DND-41 (cell line): ENCODE data around the gene DYSF.

Experiments used
- ATAC-seq: fragments of 200-7000 bp; cut with Tn5 transposase; 3 replicates; pipeline ENCODE4 v1.9.1; 2021; ENCODE audit warnings: low read depth; ENCODE audit not compliant: insufficient read depth
- DNase-seq: peaks from one replicate; pipeline ENCODE4 v3.0.0-alpha.2; 2020
- H2AFZ ChIP-seq: 2 replicates; pipeline ENCODE4 v1.6.0; 2012; ENCODE audit warnings: low read depth, low read length
- H3K27ac ChIP-seq: 2 replicates; pipeline ENCODE4 v1.5.1; 2012; ENCODE audit warnings: low read length, inconsistent platforms
- H3K27me3 ChIP-seq: fragments of 200-600 bp; sonication (generic); 2 replicates; pipeline ENCODE4 v1.6.0; 2012; ENCODE audit warnings: low read length, mild to moderate bottlenecking, inconsistent platforms; ENCODE audit not compliant: insufficient read depth, poor library complexity
- H3K36me3 ChIP-seq: 2 replicates; pipeline ENCODE4 v1.5.1; 2012; ENCODE audit warnings: low read length, inconsistent platforms; ENCODE audit not compliant: insufficient read depth
- H3K4me1 ChIP-seq: 2 replicates; pipeline ENCODE4 v1.5.1; 2012; ENCODE audit warnings: mild to moderate bottlenecking, low read length; ENCODE audit not compliant: insufficient read depth
- H3K4me2 ChIP-seq: 2 replicates; pipeline ENCODE4 v1.6.0; 2012; ENCODE audit warnings: mild to moderate bottlenecking, moderate library complexity, low read length, inconsistent platforms; ENCODE audit not compliant: insufficient read depth
- H3K4me3 ChIP-seq, 2 experiments: fragments of 200-600 bp in 1 of 2; shearing (Covaris generic) in 1 of 2; 2 replicates each; pipeline ENCODE4 v1.5.1; 2012 to 2016; ENCODE audit warnings: inconsistent platforms in 2 of 2, low read length in 2 of 2, mild to moderate bottlenecking in 2 of 2, low read depth in 1 of 2, moderate library complexity in 1 of 2
- H3K79me2 ChIP-seq: 2 replicates; pipeline ENCODE4 v1.6.0; 2012; ENCODE audit warnings: low read length, inconsistent platforms; ENCODE audit not compliant: insufficient read depth
- H3K9ac ChIP-seq: 2 replicates; pipeline ENCODE4 v1.6.0; 2012; ENCODE audit warnings: low read depth, mild to moderate bottlenecking, inconsistent platforms, low read length, moderate library complexity
- H3K9me3 ChIP-seq: 2 replicates; pipeline ENCODE4 v1.5.1; 2012; ENCODE audit warnings: low read length, moderate library complexity, mild to moderate bottlenecking, inconsistent platforms; ENCODE audit not compliant: insufficient read depth, severe bottlenecking
- H4K20me1 ChIP-seq: 2 replicates; pipeline ENCODE4 v1.6.0; 2012; ENCODE audit warnings: low read length; ENCODE audit not compliant: insufficient read depth
- EZH2 ChIP-seq: IDR thresholded peaks from 3 replicates; pipeline ENCODE4 v1.6.1; 2012; ENCODE audit warnings: borderline replicate concordance, low read depth, mild to moderate bottlenecking, moderate library complexity, low read length, inconsistent platforms; ENCODE audit not compliant: severe bottlenecking
- TF ChIP-seq, protein P1 (sequence below): IDR thresholded peaks from 2 replicates; pipeline ENCODE4 v1.5.1; 2012; ENCODE audit warnings: borderline replicate concordance, low read length, moderate library complexity, mild to moderate bottlenecking; ENCODE audit not compliant: poor library complexity, severe bottlenecking; ENCODE audit errors: extremely low read depth

Gene DYSF

GRCh38 chr2:71666094-71666474, 212.7 kb downstream of the DYSF start:
- Histone ChIP-seq H3K9ac (no peak overlapping the region), H3K4me3 (no peak overlapping the region), H3K9me3 (no peaks in the 10 kb centered on the region), H4K20me1 (no peaks in the 10 kb centered on the region), H3K27me3 (no peaks in the 10 kb centered on the region), H3K4me2 (no peak overlapping the region), H2AFZ (no peak overlapping the region), H3K36me3 (no peaks in the 10 kb centered on the region), H3K4me1 (no peaks in the 10 kb centered on the region), H3K27ac (no peak overlapping the region), H3K79me2 (no peaks in the 10 kb centered on the region)
- TF ChIP-seq, protein P1, sequence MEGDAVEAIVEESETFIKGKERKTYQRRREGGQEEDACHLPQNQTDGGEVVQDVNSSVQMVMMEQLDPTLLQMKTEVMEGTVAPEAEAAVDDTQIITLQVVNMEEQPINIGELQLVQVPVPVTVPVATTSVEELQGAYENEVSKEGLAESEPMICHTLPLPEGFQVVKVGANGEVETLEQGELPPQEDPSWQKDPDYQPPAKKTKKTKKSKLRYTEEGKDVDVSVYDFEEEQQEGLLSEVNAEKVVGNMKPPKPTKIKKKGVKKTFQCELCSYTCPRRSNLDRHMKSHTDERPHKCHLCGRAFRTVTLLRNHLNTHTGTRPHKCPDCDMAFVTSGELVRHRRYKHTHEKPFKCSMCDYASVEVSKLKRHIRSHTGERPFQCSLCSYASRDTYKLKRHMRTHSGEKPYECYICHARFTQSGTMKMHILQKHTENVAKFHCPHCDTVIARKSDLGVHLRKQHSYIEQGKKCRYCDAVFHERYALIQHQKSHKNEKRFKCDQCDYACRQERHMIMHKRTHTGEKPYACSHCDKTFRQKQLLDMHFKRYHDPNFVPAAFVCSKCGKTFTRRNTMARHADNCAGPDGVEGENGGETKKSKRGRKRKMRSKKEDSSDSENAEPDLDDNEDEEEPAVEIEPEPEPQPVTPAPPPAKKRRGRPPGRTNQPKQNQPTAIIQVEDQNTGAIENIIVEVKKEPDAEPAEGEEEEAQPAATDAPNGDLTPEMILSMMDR = no peak
- no peak for TF ChIP-seq EZH2
- DNase-seq (no peak), ATAC-seq (no peak)

DNA sequence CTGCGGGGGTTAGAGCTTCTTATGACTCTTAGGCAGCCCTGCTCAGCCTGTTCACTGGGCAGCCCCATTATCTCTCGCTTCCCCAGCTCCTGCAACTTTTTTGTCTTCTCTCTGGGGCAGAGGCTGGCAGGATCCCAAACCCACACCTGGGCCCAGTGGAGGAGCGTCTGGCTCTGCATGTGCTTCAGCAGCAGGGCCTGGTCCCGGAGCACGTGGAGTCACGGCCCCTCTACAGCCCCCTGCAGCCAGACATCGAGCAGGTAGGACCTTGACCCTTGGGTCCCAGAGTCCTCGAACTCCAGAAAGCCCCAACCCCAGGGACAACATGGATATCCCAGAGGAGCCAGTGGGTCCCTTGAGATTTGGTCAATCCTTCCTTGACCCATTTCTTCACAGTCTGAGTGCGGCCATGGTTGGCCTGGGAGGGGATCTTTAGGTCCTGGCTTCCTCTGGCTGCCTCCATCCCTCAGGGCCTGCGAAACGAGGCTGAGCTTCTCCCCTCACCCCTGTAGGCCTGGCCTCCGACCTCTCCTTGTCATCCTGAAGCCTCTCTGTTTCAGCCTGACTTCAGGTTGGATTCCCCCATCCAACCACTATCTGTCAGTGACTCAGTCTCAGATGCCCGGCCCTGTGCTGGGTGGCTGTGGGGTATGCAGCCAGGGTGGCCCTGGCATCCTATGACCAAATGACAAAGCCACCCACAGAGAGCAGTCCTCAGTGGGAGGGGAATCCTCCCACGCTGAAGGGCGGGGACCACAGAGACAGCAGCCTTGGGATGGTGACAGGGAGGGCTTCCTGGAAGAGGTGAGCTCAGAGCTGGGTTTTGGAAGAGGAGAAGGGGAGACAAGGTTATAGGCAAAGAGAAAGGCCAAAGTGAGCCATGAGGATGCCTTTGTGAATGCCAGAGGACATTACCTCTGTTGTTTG, 214.2 kb downstream of the DYSF start:
- Histone ChIP-seq H3K4me2 (no peak overlapping the region), H3K4me3 (no peak overlapping the region), H3K79me2 (no peaks in the 10 kb centered on the region), H4K20me1 (no peaks in the 10 kb centered on the region), H3K9me3 (no peaks in the 10 kb centered on the region), H3K27ac (no peak overlapping the region), H3K36me3 (no peaks in the 10 kb centered on the region), H3K9ac (no peak overlapping the region), H2AFZ (no peak overlapping the region), H3K4me1 (no peaks in the 10 kb centered on the region), H3K27me3 (no peaks in the 10 kb centered on the region)
- TF ChIP-seq, protein P1 = no peak
- no peak for TF ChIP-seq EZH2
- ATAC-seq = no peak
- DNase-seq = no peak

- H3K9ac ChIP-seq = no peak overlapping the region
- H3K36me3 ChIP-seq = no peaks in the 10 kb centered on the region
- no peak overlapping the region for H2AFZ ChIP-seq
- H3K4me3 ChIP-seq = no peak overlapping the region
- H3K4me2 ChIP-seq = no peak overlapping the region
- no peaks in the 10 kb centered on the region for H3K4me1 ChIP-seq
- DNase-seq = no peak
- no peaks in the 10 kb centered on the region for H3K79me2 ChIP-seq
- no peak overlapping the region for H3K27ac ChIP-seq
- H3K9me3 ChIP-seq = no peaks in the 10 kb centered on the region
- no peaks in the 10 kb centered on the region for H4K20me1 ChIP-seq
- no peak for ATAC-seq
- no peaks in the 10 kb centered on the region for H3K27me3 ChIP-seq
- TF ChIP-seq EZH2 = no peak
- TF ChIP-seq, protein P1 = no peak
Measured at GRCh38 chr2:71668326-71669057, 215.1 kb downstream of the DYSF start.
